Naive B cell (primary cell): ENCODE data around the gene N4BP2. TPM values are rescaled to one million over a fixed set of nuclear protein-coding genes. Genes with fewer than 3 reads are reported as not detected.
"Not testable (repeated sequence)": the region's sequence is repeated elsewhere in the genome, so short reads cannot be mapped to it uniquely, and the experiment has no call there.

Experiments
- ATAC-seq, 2 donors: fragments of 150-1000 bp; cut with Tn5 transposase; 2 replicates each; pipeline ENCODE4 v1.10.0; 2021; ENCODE audit warnings: low read depth in 2 of 2, mild to moderate bottlenecking in 2 of 2, moderate library complexity in 2 of 2
- DNase-seq: peaks from one replicate; pipeline ENCODE4 v3.0.0; 2022
- H3K27ac Mint-ChIP-seq, 6 donors: one replicate each; pipeline ENCODE4 v1.8.0; 2020 to 2022; ENCODE audit warnings: mild to moderate bottlenecking in 6 of 6, mixed read lengths in 6 of 6, moderate library complexity in 5 of 6, inconsistent platforms in 2 of 6
- H3K27me3 Mint-ChIP-seq, 3 donors: one replicate each; pipeline ENCODE4 v1.8.0; 2021 to 2022; ENCODE audit warnings: mixed read lengths in 3 of 3, mild to moderate bottlenecking in 1 of 3
- H3K36me3 Mint-ChIP-seq, 2 donors: one replicate each; pipeline ENCODE4 v1.8.0; 2020 to 2022; ENCODE audit warnings: mixed read lengths in 2 of 2, inconsistent platforms in 1 of 2, mild to moderate bottlenecking in 1 of 2
- H3K4me1 Mint-ChIP-seq, 3 donors: one replicate each; pipeline ENCODE4 v1.8.0; 2020 to 2022; ENCODE audit warnings: mixed read lengths in 3 of 3, inconsistent platforms in 1 of 3, mild to moderate bottlenecking in 1 of 3, moderate library complexity in 1 of 3
- H3K4me3 Mint-ChIP-seq, 8 donors: one replicate each; pipeline ENCODE4 v1.8.0; 2020 to 2022; ENCODE audit warnings: mild to moderate bottlenecking in 8 of 8, mixed read lengths in 8 of 8, moderate library complexity in 8 of 8, inconsistent platforms in 2 of 8
- H3K9me3 Mint-ChIP-seq, 7 donors: one replicate each; pipeline ENCODE4 v1.8.0; 2020 to 2022; ENCODE audit warnings: mixed read lengths in 7 of 7, mild to moderate bottlenecking in 5 of 7, inconsistent platforms in 2 of 7, moderate library complexity in 1 of 7
- polyA plus RNA-seq, 6 donors: library from polyadenylated mRNA; unstranded; fragments of 300-500 nt; fragmentation: Illumina TruSeq; gene quantifications; one replicate each; pipeline ENCODE4 v1.2.3, GENCODE V29; 2021; ENCODE audit warnings: low read depth in 6 of 6

N4BP2 gene
- polyA plus RNA-seq, 6 donors from 2014 or later = 1.7 to 7.8 (median 5.9) TPM

GRCh38 chr4:40112027-40112792 lies 55.6 kb downstream of the N4BP2 start:
- H3K27ac Mint-ChIP-seq = no peak overlapping the region
- DNase-seq = no peak
- no peak for ATAC-seq
- H3K4me1 Mint-ChIP-seq = peaks cover 0 to 4% (median 0%) of the 10 kb centered on the region in 3 donors
- no peak overlapping the region for H3K4me3 Mint-ChIP-seq
- H3K27me3 Mint-ChIP-seq = no peaks in the 10 kb centered on the region
- no peaks in the 10 kb centered on the region for H3K9me3 Mint-ChIP-seq
- H3K36me3 Mint-ChIP-seq = peaks cover 0 to 4% of the 10 kb centered on the region in 2 donors

- Mint-ChIP-seq H3K4me3 (no peak overlapping the region), H3K36me3 (peaks cover 0 to 9% of the 10 kb centered on the region in 2 donors), H3K27ac (no peak overlapping the region), H3K9me3 (no peaks in the 10 kb centered on the region), H3K4me1 (peaks cover 0 to 4% (median 0%) of the 10 kb centered on the region in 3 donors), H3K27me3 (no peaks in the 10 kb centered on the region)
- no peak for DNase-seq
- ATAC-seq = no peak
Observed at GRCh38 chr4:40114206-40114605, 57.6 kb downstream of the N4BP2 start.

- no peaks in the 10 kb centered on the region for H3K27me3 Mint-ChIP-seq
- H3K27ac Mint-ChIP-seq = no peak overlapping the region
- no peaks in the 10 kb centered on the region for H3K9me3 Mint-ChIP-seq
- H3K4me1 Mint-ChIP-seq = peaks cover 4 to 10% (median 7%) of the 10 kb centered on the region in 3 donors
- DNase-seq (no peak), ATAC-seq (no peak)
- peaks cover 0 to 9% of the 10 kb centered on the region in 2 donors for H3K36me3 Mint-ChIP-seq
- H3K4me3 Mint-ChIP-seq = no peak overlapping the region
Observed at GRCh38 chr4:40118861-40119260, 62.2 kb downstream of the N4BP2 start.

- H3K27ac Mint-ChIP-seq = no peak overlapping the region
- peaks cover 0 to 9% of the 10 kb centered on the region in 2 donors for H3K36me3 Mint-ChIP-seq
- no peak overlapping the region for H3K4me3 Mint-ChIP-seq
- no peak for ATAC-seq
- H3K27me3 Mint-ChIP-seq = no peaks in the 10 kb centered on the region
- no peaks in the 10 kb centered on the region for H3K9me3 Mint-ChIP-seq
- H3K4me1 Mint-ChIP-seq = peaks cover 4 to 10% (median 7%) of the 10 kb centered on the region in 3 donors
- DNase-seq = no peak
Observed at GRCh38 chr4:40119344-40119743, 62.7 kb downstream of the N4BP2 start.

GRCh38 chr4:40121515-40121914 lies 64.9 kb downstream of the N4BP2 start:
- H3K4me3 Mint-ChIP-seq = no peak overlapping the region
- peaks cover 0 to 7% of the 10 kb centered on the region in 2 donors for H3K36me3 Mint-ChIP-seq
- H3K27ac Mint-ChIP-seq = no peak overlapping the region
- peaks cover 4 to 10% (median 7%) of the 10 kb centered on the region in 3 donors for H3K4me1 Mint-ChIP-seq
- no peak for DNase-seq
- H3K9me3 Mint-ChIP-seq = no peaks in the 10 kb centered on the region
- ATAC-seq = no peak
- H3K27me3 Mint-ChIP-seq = no peaks in the 10 kb centered on the region

- DNase-seq = no peak
- no peak overlapping the region for H3K27ac Mint-ChIP-seq
- ATAC-seq = no peak
- H3K4me3 Mint-ChIP-seq = no peak overlapping the region
- no peaks in the 10 kb centered on the region for H3K9me3 Mint-ChIP-seq
- no peaks in the 10 kb centered on the region for H3K27me3 Mint-ChIP-seq
- H3K4me1 Mint-ChIP-seq = peaks cover 4 to 10% (median 7%) of the 10 kb centered on the region in 3 donors
- peaks cover 0 to 5% of the 10 kb centered on the region in 2 donors for H3K36me3 Mint-ChIP-seq
Observed at GRCh38 chr4:40122941-40123340, 66.3 kb downstream of the N4BP2 start.

- no peak for ATAC-seq
- DNase-seq = no peak
- H3K4me3 Mint-ChIP-seq = no peak overlapping the region
Observed at GRCh38 chr4:40124690-40125089, 68.0 kb downstream of the N4BP2 start.

GRCh38 chr4:40130401-40131036 lies 73.9 kb downstream of the N4BP2 start:
- no peaks in the 10 kb centered on the region for H3K27me3 Mint-ChIP-seq

More at GRCh38 chr4:40124690-40125089, 68.0 kb downstream of the N4BP2 start:
- Mint-ChIP-seq H3K27ac (no peak overlapping the region), H3K4me1 (peaks cover 4 to 10% (median 7%) of the 10 kb centered on the region in 3 donors), H3K27me3 (no peaks in the 10 kb centered on the region), H3K9me3 (no peaks in the 10 kb centered on the region), H3K36me3 (no peaks in the 10 kb centered on the region)

GRCh38 chr4:40132816-40133215 lies 76.2 kb downstream of the N4BP2 start:
- DNase-seq (no peak), ATAC-seq (no peak)
- Mint-ChIP-seq H3K4me1 (peaks cover 0 to 12% (median 1%) of the 10 kb centered on the region in 3 donors), H3K27ac (no peak overlapping the region), H3K4me3 (no peak overlapping the region), H3K27me3 (no peaks in the 10 kb centered on the region), H3K36me3 (peaks cover 7 to 20% of the 10 kb centered on the region in 2 donors), H3K9me3 (peaks cover 0 to 2% (median 0%) of the 10 kb centered on the region in 7 donors)

More at GRCh38 chr4:40130401-40131036, 73.9 kb downstream of the N4BP2 start:
- DNase-seq = no peak
- peaks cover 0 to 4% of the 10 kb centered on the region in 2 donors for H3K36me3 Mint-ChIP-seq
- peaks cover 0 to 2% (median 0%) of the 10 kb centered on the region in 7 donors for H3K9me3 Mint-ChIP-seq
- peaks cover 0 to 6% (median 1%) of the 10 kb centered on the region in 3 donors for H3K4me1 Mint-ChIP-seq
- no peak overlapping the region for H3K27ac Mint-ChIP-seq
- H3K4me3 Mint-ChIP-seq = no peak overlapping the region
- ATAC-seq = no peak

GRCh38 chr4:40134206-40134917 lies 77.7 kb downstream of the N4BP2 start:
- H3K36me3 Mint-ChIP-seq = peaks cover 9 to 20% of the 10 kb centered on the region in 2 donors
- H3K27ac Mint-ChIP-seq = peak overlapping the region in 1 of 6 donors; percentile 20
- peaks cover 0 to 2% (median 0%) of the 10 kb centered on the region in 7 donors for H3K9me3 Mint-ChIP-seq
- H3K27me3 Mint-ChIP-seq = no peaks in the 10 kb centered on the region
- ATAC-seq (no peak), DNase-seq (no peak)
- peaks cover 0 to 15% (median 1%) of the 10 kb centered on the region in 3 donors for H3K4me1 Mint-ChIP-seq
- no peak overlapping the region for H3K4me3 Mint-ChIP-seq

GRCh38 chr4:40136202-40136601 lies 79.6 kb downstream of the N4BP2 start:
- H3K4me3 Mint-ChIP-seq, H3K9me3 Mint-ChIP-seq, ATAC-seq, H3K27ac Mint-ChIP-seq, H3K27me3 Mint-ChIP-seq, DNase-seq: not testable (repeated sequence)
- Mint-ChIP-seq H3K4me1 (peaks cover 0 to 15% (median 1%) of the 10 kb centered on the region in 3 donors), H3K36me3 (peaks cover 16 to 19% of the 10 kb centered on the region in 2 donors)

GRCh38 chr4:40140196-40140595 lies 83.5 kb downstream of the N4BP2 start:
- no peak overlapping the region for H3K4me3 Mint-ChIP-seq
- H3K9me3 Mint-ChIP-seq = peaks cover 0 to 2% (median 0%) of the 10 kb centered on the region in 7 donors
- peaks cover 16% of the 10 kb centered on the region in 2 donors for H3K36me3 Mint-ChIP-seq
- H3K27me3 Mint-ChIP-seq = no peaks in the 10 kb centered on the region
- H3K4me1 Mint-ChIP-seq = peaks cover 0 to 9% (median 0%) of the 10 kb centered on the region in 3 donors
- H3K27ac Mint-ChIP-seq = no peak overlapping the region
- DNase-seq (no peak), ATAC-seq (no peak)

- H3K36me3 Mint-ChIP-seq = peaks cover 15 to 16% of the 10 kb centered on the region in 2 donors
- H3K27ac Mint-ChIP-seq, H3K4me3 Mint-ChIP-seq, ATAC-seq, H3K27me3 Mint-ChIP-seq, H3K4me1 Mint-ChIP-seq, DNase-seq, H3K9me3 Mint-ChIP-seq: not testable (repeated sequence)
Observed at GRCh38 chr4:40140597-40140996, 83.9 kb downstream of the N4BP2 start.
